H1 (cell line): Measurements from ENCODE around the gene NUBP2. TPM values are rescaled to one million over a fixed set of nuclear protein-coding genes. Genes with fewer than 3 reads are reported as not detected.
A peak's percentile ranks its signal among the peaks of the same experiment; 100 is the strongest.

Experiments used
- ATF3 ChIP-seq: IDR thresholded peaks from 2 replicates; pipeline ENCODE4 v1.6.1; 2011; ENCODE audit warnings: low read depth, mild to moderate bottlenecking, low read length; ENCODE audit not compliant: insufficient read depth
- BACH1 ChIP-seq: IDR thresholded peaks from 2 replicates; pipeline ENCODE4 v1.6.1; 2012; ENCODE audit warnings: low read length, improper control_type of control experiment
- CBX5 ChIP-seq: fragments of 300-800, 300-1000 bp; sonication (generic); IDR thresholded peaks from 2 replicates; pipeline ENCODE4 v1.7.1; 2016; ENCODE audit warnings: antibody characterized with exemption, low read length, low read depth
- GTF2F1 ChIP-seq: IDR thresholded peaks from 2 replicates; pipeline ENCODE4 v1.6.1; 2012; ENCODE audit warnings: low read depth, low read length, improper control_type of control experiment, borderline replicate concordance
- HDAC6 ChIP-seq: IDR thresholded peaks from one replicate; pipeline ENCODE4 v1.7.1; 2012; ENCODE audit warnings: low read depth, mild to moderate bottlenecking, inconsistent platforms, low read length, moderate library complexity
- KDM5A ChIP-seq: fragments of 200-600 bp; IDR thresholded peaks from 2 replicates; pipeline ENCODE4 v1.7.1; 2012; ENCODE audit warnings: mild to moderate bottlenecking, low read length, inconsistent platforms, mixed read lengths
- POLR2A ChIP-seq, 2 experiments: IDR thresholded peaks; 1 replicate in 1 of 2; 2 replicates in 1 of 2; pipeline ENCODE4 v1.6.1; 2011; ENCODE audit warnings: low read depth in 2 of 2, low read length in 2 of 2, mild to moderate bottlenecking in 2 of 2; ENCODE audit errors: control extremely low read depth in 1 of 2
- RNF2 ChIP-seq: fragments of 200-900, 300-1000 bp; sonication (generic); IDR thresholded peaks from 2 replicates; pipeline ENCODE4 v1.7.1; 2016; ENCODE audit warnings: borderline replicate concordance, low read depth, mild to moderate bottlenecking, antibody characterized with exemption, low read length; ENCODE audit not compliant: poor library complexity, severe bottlenecking; ENCODE audit errors: missing control alignments
- SAP30 ChIP-seq: fragments of 300-600 bp; sonication (generic); IDR thresholded peaks from 2 replicates; pipeline ENCODE4 v1.7.1; 2012; ENCODE audit warnings: low read length, moderate library complexity, mild to moderate bottlenecking, inconsistent platforms; ENCODE audit not compliant: insufficient read depth, insufficient replicate concordance
- SP4 ChIP-seq: IDR thresholded peaks from 2 replicates; pipeline ENCODE4 v1.6.1; 2012; ENCODE audit warnings: low read length, inconsistent platforms
- TCF12 ChIP-seq: IDR thresholded peaks from 2 replicates; pipeline ENCODE4 v1.6.1; 2011; ENCODE audit warnings: low read depth, mild to moderate bottlenecking, low read length
- TEAD4 ChIP-seq: IDR thresholded peaks from 2 replicates; pipeline ENCODE4 v1.6.1; 2012; ENCODE audit warnings: low read depth, low read length, inconsistent platforms, mixed read lengths
- polyA plus RNA-seq, 7 experiments: library from polyadenylated mRNA; depleted of rRNA in 3 of 7; stranded (reverse) in 5 of 7; unstranded in 2 of 7; fragments of >200 nt in 5 of 7; fragments of 200-250 nt in 2 of 7; gene quantifications; 1 replicate in 5 of 7; 2 replicates in 1 of 7; 4 replicates in 1 of 7; pipeline versions ENCODE4 v1.2.1 to v1.2.3, GENCODE V29; 2011 to 2013; ENCODE audit warnings: missing spikeins in 2 of 7, mixed read lengths in 2 of 7
- total RNA-seq: library from RNA; stranded (reverse); fragmentation: NEBNext Ultra II Directional; extraction: Animal tissue kit (Norgen Biotek cat#: 25700); gene quantifications from 2 replicates; pipeline ENCODE4 v1.2.1, GENCODE V29; 2021
- TF ChIP-seq, protein P1 (sequence below): IDR thresholded peaks from 2 replicates; pipeline ENCODE4 v1.6.1; 2012; ENCODE audit warnings: low read length, inconsistent platforms

NUBP2 gene
- total and polyA plus RNA-seq, 2 of the 8 experiments (the other 6 are each of a cell fraction or from before 2014, with no cell fraction given): 70.3 to 96.9 TPM

DNA sequence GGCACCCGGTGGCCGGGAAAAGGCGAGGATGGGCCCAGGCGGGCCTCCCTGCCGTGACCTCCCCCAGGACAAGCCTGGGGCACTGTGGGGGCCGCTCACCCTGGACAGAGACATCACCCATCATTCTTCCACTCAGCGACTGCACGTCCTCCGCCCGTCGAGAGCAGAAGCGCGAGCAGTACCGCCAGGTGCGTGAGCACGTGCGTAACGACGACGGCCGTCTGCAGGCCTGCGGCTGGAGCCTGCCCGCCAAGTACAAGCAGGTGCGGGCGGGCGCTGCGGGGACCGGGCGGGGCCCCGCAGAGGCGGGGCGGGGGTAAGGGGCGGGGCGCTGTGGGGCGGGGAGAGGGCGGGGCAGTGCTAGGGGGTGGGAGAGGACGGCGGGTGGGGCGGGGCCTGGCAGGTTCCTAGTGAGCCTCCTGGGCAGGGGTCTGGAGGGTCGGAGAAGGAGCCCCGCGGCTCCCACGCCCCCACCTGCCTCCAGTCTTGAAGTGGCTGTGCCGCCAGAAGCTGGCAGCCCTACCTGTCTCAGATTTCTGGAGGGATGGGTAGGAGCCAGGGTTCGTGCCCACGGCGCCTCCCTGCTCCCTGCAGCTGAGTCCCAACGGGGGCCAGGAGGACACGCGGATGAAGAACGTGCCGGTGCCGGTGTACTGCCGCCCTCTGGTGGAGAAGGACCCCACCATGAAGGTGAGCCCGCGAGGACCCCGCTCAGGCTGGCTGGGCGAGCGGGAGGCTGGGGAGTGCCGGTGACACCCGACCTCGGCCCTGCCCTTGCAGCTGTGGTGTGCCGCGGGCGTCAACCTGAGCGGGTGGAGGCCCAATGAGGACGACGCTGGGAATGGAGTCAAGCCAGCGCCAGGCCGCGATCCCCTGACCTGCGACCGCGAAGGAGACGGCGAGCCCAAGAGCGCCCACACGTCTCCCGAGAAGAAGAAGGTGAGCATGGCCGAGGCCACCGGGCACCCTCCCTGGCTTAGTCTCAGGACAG is 18.9 kb upstream of the NUBP2 start (continued):
- TF ChIP-seq GTF2F1 (0 out of 2 replicates have a peak, but pooled peaks have one; percentile 40), CBX5 (no peak), SP4 (no peak), RNF2 (peak; percentile 51), ATF3 (no peak), POLR2A (IDR thresholded peaks at IDR 0.05; ENCODE audit: control extremely low read depth in 1 of 2, low read depth in 2 of 2, low read length in 2 of 2) (no peak), TCF12 (peak; percentile 78; the same call in 1 of the 2 replicates), HDAC6 (no peak), TEAD4 (no peak), SAP30 (no peak), BACH1 (0 out of 2 replicates have a peak, but pooled peaks have one; percentile 51), KDM5A (no peak)
- TF ChIP-seq, protein P1, sequence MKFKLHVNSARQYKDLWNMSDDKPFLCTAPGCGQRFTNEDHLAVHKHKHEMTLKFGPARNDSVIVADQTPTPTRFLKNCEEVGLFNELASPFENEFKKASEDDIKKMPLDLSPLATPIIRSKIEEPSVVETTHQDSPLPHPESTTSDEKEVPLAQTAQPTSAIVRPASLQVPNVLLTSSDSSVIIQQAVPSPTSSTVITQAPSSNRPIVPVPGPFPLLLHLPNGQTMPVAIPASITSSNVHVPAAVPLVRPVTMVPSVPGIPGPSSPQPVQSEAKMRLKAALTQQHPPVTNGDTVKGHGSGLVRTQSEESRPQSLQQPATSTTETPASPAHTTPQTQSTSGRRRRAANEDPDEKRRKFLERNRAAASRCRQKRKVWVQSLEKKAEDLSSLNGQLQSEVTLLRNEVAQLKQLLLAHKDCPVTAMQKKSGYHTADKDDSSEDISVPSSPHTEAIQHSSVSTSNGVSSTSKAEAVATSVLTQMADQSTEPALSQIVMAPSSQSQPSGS: no peak
